Tibial nerve (tissue), 4 donors: ENCODE data around the gene FCHSD2.

Experiments
- CTCF ChIP-seq, 5 experiments: fragments of 200-600 bp in 3 of 5; fragments of 450-650 bp in 2 of 5; sonication (generic) in 3 of 5; IDR thresholded peaks; one replicate each; pipeline ENCODE4 v1.5.1; 2016 to 2019; ENCODE audit warnings: antibody characterized with exemption in 5 of 5, mild to moderate bottlenecking in 3 of 5, moderate library complexity in 2 of 5
- EP300 ChIP-seq, 2 donors: sonication (generic); formaldehyde crosslinking; IDR thresholded peaks; one replicate each; pipeline ENCODE4 v1.6.1; 2017; ENCODE audit warnings: antibody characterized with exemption in 2 of 2, mild to moderate bottlenecking in 1 of 2
- POLR2A ChIP-seq, 2 donors: fragments of 450-650 bp; IDR thresholded peaks; one replicate each; pipeline ENCODE4 v1.6.1; 2017; ENCODE audit warnings: antibody characterized with exemption in 2 of 2, mild to moderate bottlenecking in 2 of 2, moderate library complexity in 2 of 2

- TF ChIP-seq CTCF (IDR thresholded peaks at IDR 0.05) (no peak), POLR2A (IDR thresholded peaks at IDR 0.05) (no peak), EP300 (IDR thresholded peaks at IDR 0.05) (no peak)
Measured at GRCh38 chr11:73078631-73079030, 63.5 kb downstream of the FCHSD2 start.
